HG03108 (cell line): ENCODE results near the gene MS4A18.
"Not testable (repeated sequence)": the region's sequence is repeated elsewhere in the genome, so short reads cannot be mapped to it uniquely, and the experiment has no call there.

Experiments
- ATAC-seq: cut with Tn5 transposase; IDR thresholded peaks from one replicate; pipeline ENCODE4 v1.9.1; 2021; ENCODE audit warnings: moderate library complexity; ENCODE audit not compliant: unreplicated experiment

MS4A18 gene

DNA sequence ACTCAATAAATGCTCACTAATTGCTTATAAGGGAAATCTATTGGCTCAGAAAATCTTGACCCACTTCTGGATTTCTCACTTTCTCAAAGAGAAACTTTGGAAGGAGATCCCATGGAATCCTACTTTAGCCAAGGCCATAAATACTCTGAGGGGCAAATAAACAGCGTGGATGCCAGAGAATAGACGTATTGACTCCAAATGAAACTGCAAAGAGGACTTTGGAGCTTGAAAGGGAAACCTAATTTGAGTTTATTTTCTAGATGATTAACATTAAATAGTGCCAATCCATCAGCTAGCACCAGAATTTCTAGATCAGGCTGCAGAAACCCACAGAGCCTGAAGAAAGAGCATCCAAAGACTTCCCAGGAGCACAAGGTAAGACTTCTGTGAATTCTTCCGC lies at the start of gene MS4A18:
TSS of gene MS4A18 (plus strand) at position 301 of the 400 bp plus-strand sequence.
- ATAC-seq: no peak

DNA sequence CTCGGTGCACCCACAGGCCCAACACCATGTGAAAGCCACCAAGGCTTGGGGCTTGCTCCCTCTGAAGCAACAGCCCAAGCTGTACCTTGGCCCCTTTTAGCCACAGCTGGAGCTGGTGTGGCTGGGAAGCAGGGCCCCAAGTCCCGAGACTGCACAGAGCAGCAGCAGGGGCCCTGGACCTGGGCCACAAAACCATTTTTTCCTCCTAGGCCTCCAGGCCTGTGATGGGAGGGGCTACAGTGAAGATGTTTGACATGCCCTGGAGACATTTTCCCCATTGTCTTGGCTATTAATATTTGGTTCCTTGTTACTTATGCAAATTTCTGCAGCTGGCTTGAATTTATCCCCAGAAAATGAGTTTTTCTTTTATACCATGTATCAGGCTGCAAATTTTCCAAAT lies 46.3 kb upstream of the MS4A18 start:
- ATAC-seq: not testable (repeated sequence)

DNA sequence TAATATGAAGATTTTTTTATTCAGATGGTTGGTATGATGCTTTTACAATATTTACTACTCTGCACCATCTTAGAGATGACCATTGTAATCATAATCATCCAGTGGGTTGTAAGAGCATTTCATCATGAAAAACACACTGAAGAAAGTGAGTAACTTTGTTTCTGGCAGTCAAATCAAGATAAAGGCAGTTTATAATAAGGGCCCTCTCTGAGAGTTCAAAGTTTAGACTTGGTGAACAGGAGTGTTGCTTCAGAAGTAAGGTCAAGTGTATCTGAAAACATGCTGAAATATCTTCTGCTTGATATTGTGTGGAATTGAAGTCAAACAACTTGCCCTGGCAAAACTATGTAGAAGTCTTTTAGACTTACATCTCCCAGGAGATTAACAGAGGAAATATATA lies 44.6 kb upstream of the MS4A18 start:
- ATAC-seq: no peak

GRCh38 chr11:60680455-60681119 lies 43.9 kb upstream of the MS4A18 start:
- no peak for ATAC-seq

DNA sequence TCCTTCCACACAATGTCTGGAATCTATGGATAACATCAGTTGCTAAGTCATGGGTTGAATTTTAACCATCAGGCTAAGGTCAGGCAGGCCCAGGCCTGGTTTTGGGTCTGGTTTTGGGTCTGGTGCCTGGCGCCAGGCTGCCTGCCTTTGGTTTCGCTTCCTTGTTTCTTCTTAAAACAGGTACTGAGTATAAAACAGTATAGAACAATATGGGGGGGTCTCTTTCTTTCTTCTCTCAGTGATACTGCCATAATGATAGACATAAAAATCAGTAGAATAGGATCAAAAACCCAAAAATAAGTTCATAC lies 40.0 kb upstream of the MS4A18 start:
- not testable (repeated sequence) for ATAC-seq

GRCh38 chr11:60691661-60692060 lies 32.9 kb upstream of the MS4A18 start:
- ATAC-seq: no peak

GRCh38 chr11:60699284-60699691 lies 25.2 kb upstream of the MS4A18 start, which contains the start of gene MS4A8:
MS4A8 (plus strand) TSS chr11:60699612; CDS start chr11:60700861, 1,249 bp downstream.
- ATAC-seq: no peak

DNA sequence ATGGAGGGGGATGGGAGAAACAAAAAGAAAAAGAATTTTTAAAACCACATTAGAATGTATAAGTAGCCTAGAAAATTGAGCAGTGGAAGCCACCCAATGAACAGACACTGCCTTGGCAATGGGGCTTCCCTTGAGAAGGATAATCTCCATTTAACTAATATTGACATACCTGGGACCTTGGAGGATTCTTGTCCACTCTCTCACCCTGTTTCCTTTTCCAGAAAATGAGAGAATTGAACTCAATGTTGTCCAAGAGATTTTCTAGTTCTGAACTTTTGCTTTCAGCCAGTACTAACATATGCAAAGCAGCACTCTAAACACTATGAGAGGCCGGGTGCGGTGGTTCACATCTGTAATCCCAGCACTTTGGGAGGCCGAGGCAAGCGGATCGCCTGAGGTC lies 24.6 kb upstream of the MS4A18 start:
- ATAC-seq: no peak

DNA sequence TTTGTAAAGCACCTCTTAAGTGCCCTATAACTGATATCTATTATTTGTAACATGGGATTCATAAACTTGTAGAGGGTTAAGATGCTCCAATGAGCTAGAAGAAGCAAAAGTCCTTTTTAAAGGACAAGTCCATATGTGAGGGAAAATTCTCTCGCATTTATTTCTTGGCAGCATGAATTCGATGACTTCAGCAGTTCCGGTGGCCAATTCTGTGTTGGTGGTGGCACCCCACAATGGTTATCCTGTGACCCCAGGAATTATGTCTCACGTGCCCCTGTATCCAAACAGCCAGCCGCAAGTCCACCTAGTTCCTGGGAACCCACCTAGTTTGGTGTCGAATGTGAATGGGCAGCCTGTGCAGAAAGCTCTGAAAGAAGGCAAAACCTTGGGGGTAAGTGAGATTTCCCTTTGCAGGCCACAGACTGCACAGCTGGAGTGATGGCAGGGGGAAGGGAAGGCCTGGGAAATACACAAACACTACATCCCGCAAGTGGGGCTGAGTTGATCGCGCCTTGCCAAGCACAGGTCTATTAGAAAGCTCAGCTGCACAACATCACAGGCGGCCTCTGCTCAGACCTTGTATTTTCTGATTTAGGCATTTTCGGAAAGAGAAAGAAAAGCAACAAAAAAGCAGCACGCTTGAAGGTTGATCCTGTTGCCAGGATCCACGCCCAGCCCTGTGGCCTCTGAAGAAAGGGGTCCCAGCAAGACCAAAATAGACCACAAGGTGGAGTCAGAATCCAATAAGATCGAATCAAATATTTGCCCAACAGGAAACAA lies 23.6 kb upstream of the MS4A18 start:
- ATAC-seq: no peak

DNA sequence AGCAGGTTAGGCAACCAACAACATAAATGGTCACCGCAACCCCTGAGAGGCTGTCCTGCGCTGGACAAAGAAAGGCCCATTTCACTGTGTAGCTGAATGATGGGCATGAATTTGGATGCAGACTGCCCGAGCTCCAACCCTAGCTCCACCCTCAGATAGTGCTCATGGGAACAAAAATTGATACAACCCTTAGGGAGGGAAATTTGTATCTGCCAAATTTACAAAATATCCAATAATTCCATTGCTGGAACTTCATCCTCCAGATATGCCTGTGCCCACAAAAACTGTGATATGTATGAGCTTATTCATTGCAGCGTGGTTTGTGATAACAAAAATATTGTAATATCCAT lies 23.1 kb upstream of the MS4A18 start:
- ATAC-seq: no peak

- no peak for ATAC-seq
These were observed 21.1 kb upstream of the MS4A18 start for GRCh38 chr11:60703374-60703773.

GRCh38 chr11:60705895-60706294 lies 18.6 kb upstream of the MS4A18 start:
- ATAC-seq: no peak

GRCh38 chr11:60706931-60707330 lies 17.6 kb upstream of the MS4A18 start:
- no peak for ATAC-seq

GRCh38 chr11:60710482-60710881 lies 14.0 kb upstream of the MS4A18 start:
- no peak for ATAC-seq

- no peak for ATAC-seq
These were observed 13.2 kb upstream of the MS4A18 start for GRCh38 chr11:60711276-60711675.

- not testable (repeated sequence) for ATAC-seq
These were observed 11.1 kb upstream of the MS4A18 start for GRCh38 chr11:60713423-60713822.

DNA sequence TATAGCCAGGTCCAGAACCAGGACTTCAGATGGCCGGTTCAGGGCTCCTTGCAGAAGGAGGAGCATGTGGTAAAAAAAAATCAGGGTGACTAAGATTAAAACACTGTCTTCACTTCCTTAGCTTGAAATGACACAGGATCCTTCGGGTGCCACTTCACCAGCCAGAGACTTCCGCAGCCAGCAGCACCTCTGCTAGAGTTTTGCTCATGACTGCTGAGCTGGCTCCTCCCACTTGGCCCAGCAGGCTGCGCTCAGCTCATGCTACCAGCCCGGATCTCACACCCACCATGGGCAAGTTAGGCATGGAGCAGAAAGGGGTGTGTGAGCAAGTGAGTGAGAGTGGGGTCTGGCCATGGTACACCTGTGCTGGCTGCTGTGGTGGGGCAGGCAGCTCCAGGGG lies 6.6 kb upstream of the MS4A18 start:
- no peak for ATAC-seq

DNA sequence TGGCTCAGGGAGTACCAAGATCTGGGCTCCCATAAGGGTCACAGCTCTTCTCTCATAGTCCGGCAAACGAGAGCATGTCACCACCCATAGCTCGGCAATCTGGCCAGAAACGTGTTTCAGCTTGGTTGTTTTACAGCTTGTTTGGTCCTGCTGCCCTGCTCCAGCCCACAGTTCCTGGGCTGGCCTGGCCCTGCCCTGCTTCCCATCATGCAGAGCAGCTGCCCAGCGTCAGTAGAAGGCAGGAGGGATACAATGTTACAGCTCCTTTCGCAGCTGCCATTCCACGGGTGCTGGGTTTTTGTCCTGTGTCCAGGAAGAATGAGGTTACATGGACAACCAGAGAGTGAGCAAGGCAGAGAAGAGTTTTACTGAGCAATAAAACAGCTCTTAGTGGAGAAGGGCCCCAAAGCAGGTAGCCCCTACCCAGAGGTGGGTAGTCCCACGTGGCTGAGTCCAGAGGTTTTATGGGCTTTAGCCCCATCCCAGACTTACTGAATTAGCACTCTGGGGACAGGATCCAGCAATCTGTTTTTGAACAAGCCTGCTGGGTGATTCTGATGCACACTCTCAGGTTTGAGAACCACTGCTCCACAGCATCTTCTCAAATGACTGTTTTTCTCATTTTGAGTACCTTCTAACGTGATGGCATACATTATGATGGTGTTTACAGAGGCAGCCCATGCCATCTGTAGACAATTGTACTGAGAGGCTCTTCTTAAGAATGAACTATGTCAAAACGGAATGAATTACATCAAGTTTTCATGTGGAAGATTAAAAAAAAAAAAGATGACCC lies 5.8 kb upstream of the MS4A18 start:
- ATAC-seq: no peak

DNA sequence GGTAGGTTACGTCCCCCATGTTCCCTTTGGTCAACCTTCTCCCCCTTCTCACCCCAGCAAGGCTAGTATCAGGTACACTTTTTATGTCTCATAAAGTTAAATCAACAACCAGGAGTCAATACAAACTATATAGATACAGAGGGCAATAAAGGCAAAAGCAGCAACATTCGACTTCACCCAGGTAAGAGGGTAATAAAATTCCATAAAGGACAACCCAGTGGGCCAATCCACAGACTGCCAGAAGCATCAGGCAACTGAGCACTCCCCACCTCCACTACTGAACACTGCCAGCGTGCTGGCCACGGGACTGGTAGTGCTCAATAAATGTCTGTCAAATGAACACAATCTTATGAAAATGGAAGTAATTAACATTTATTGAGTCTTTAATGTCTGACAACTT lies 5.1 kb upstream of the MS4A18 start:
- no peak for ATAC-seq

- ATAC-seq: no peak
These were observed 4.1 kb upstream of the MS4A18 start for GRCh38 chr11:60720460-60720859.

GRCh38 chr11:60725592-60725991 lies 1.1 kb downstream of the MS4A18 start:
- ATAC-seq: no peak

DNA sequence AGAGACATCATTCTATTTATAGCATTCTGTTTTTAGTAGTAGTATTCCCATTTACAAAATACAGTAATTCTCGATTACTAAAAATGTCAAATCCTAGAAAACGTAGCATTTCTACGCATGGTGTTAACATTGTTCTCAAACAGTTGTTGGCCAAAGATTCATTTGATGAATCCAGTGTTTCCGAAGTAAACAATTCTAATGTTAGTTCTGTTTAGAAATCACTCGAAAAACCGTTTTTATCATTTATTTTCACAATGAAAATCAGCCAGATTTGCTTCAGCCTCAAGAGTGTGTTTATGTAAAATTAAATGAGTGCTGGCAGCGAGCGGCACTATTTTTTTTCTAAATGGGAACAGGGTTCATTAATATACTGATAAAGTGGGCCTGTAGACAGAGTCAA lies 7.1 kb downstream of the MS4A18 start:
- ATAC-seq: no peak
